ENCODE data around the gene KPNA6. TPM values are rescaled to one million over a fixed set of nuclear protein-coding genes. Genes with fewer than 3 reads are reported as not detected.
A peak's percentile ranks its signal among the peaks of the same experiment; 100 is the strongest.

The KPNA6 gene
- total RNA-seq, 1 donor from 2014 or later: 79.0 TPM

DNA sequence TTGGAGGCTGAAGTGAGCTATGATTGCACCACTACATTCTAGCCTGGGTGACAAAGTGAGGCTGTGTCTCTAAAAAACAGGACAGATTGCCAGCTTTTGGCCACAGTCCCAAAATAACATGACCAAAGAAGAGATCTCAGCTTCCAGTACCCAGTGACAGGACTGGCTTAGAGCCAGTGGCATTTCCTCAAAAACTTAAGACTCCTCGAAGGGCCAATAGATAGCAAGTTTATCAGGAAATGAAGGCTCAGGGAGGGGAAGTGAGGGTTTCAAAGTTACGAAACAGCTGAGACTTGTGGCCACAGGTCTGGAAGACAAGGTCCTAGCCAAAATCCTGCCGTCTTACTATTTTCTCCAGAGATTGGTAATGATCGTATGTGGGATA is 41.4 kb upstream of the KPNA6 start:
- peaks cover 18% of the 10 kb centered on the region for H3K4me1 Mint-ChIP-seq (ENCODE audit: low read depth, unreplicated experiment)
- no peak overlapping the region for H3K27ac Mint-ChIP-seq (ENCODE audit: unreplicated experiment)
- peaks cover 22% of the 10 kb centered on the region for H3K9me3 Mint-ChIP-seq (ENCODE audit: unreplicated experiment)
- peaks cover 8% of the 10 kb centered on the region for H3K27me3 Mint-ChIP-seq (ENCODE audit: unreplicated experiment)
- DNase-seq: no peak
- no peak overlapping the region for H3K4me3 Mint-ChIP-seq (ENCODE audit: unreplicated experiment)
- TF ChIP-seq, protein P1, sequence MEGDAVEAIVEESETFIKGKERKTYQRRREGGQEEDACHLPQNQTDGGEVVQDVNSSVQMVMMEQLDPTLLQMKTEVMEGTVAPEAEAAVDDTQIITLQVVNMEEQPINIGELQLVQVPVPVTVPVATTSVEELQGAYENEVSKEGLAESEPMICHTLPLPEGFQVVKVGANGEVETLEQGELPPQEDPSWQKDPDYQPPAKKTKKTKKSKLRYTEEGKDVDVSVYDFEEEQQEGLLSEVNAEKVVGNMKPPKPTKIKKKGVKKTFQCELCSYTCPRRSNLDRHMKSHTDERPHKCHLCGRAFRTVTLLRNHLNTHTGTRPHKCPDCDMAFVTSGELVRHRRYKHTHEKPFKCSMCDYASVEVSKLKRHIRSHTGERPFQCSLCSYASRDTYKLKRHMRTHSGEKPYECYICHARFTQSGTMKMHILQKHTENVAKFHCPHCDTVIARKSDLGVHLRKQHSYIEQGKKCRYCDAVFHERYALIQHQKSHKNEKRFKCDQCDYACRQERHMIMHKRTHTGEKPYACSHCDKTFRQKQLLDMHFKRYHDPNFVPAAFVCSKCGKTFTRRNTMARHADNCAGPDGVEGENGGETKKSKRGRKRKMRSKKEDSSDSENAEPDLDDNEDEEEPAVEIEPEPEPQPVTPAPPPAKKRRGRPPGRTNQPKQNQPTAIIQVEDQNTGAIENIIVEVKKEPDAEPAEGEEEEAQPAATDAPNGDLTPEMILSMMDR (IDR thresholded peaks at IDR 0.05; ENCODE audit: partially characterized antibody, unreplicated experiment): no peak
- H3K36me3 Mint-ChIP-seq (ENCODE audit: unreplicated experiment): no peaks in the 10 kb centered on the region

DNA sequence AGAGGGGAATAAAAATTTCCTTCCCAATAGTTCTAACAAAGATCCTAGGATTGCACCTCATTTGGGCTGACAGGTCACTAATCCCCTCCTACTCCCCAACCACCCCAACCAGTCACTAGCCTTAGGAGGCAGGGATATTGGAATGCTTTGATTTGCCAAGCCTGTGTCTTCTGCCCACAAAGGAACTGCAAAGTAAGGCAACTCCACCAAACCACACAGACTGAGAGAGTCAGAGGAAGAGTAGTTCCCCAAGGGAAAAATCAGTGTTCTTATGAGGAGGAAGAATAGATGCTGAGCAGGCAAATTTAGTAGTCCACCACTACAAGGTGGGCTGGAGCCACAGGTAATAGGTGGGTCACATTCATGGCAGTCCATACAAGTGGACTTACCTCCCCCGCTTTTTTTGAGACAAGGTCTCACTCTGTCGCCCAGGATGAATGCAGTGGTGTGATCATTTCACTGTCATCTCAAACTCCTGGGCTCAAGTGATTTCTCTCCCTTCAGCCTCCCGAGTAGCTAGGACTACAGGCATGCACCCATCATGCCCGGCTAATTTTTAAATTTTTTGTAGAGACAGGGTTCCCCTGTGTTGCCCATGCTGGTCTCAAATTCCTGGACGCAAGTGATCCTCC is 38.8 kb upstream of the KPNA6 start:
- no peak overlapping the region for H3K4me3 Mint-ChIP-seq (ENCODE audit: unreplicated experiment)
- H3K27ac Mint-ChIP-seq (ENCODE audit: unreplicated experiment): no peak overlapping the region
- peaks cover 12% of the 10 kb centered on the region for H3K4me1 Mint-ChIP-seq (ENCODE audit: low read depth, unreplicated experiment)
- H3K9me3 Mint-ChIP-seq (ENCODE audit: unreplicated experiment): peaks cover 15% of the 10 kb centered on the region
- no peaks in the 10 kb centered on the region for H3K36me3 Mint-ChIP-seq (ENCODE audit: unreplicated experiment)
- TF ChIP-seq, protein P1 (IDR thresholded peaks at IDR 0.05; ENCODE audit: partially characterized antibody, unreplicated experiment): no peak
- H3K27me3 Mint-ChIP-seq (ENCODE audit: unreplicated experiment): peaks cover 8% of the 10 kb centered on the region
- no peak for DNase-seq

DNA sequence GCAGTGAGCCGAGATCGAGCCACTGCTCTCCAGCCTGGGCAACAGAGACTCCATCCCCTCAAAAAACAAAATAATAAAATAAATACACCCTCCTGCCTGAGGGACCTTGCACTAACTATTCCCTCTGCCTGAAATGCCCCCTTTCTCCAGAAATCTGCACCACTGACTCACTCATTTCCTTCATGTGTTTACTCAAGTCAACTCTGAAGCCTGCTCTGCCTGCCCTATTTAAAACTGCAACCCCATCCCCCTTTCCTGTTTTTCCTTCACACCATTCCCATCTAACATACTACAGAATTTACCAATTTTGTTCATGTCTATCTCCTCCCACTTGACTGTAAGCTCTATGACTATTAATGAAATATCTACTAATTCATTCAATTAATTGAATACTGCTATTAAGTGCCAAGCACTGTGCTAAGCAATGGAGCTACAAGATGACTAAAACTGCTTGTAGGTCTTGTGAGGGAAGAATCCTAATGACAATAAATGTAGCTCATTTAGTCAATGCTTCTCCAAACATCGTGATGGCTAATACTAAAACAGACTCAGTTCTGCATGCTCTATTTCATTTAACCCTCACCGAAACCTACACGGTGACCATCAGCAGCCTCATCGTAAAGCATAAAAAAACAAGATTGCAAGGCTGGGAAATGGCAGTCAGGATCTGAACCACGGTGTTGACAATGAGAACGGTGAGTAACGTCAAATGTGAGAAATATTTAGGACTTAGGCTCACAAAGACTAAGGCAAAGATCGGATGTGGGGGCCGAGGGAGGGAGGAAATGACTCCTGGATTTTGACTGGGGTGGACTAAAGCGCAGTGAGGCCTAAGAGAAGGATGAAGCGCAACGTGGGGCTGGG is 35.9 kb upstream of the KPNA6 start:
- DNase-seq: no peak
- H3K4me3 Mint-ChIP-seq (ENCODE audit: unreplicated experiment): peak overlapping the region; percentile 92
- peak overlapping the region; percentile 100 for H3K27ac Mint-ChIP-seq (ENCODE audit: unreplicated experiment)
- H3K27me3 Mint-ChIP-seq (ENCODE audit: unreplicated experiment): peaks cover 7% of the 10 kb centered on the region
- peaks cover 12% of the 10 kb centered on the region for H3K9me3 Mint-ChIP-seq (ENCODE audit: unreplicated experiment)
- H3K4me1 Mint-ChIP-seq (ENCODE audit: low read depth, unreplicated experiment): peaks cover 17% of the 10 kb centered on the region
- H3K36me3 Mint-ChIP-seq (ENCODE audit: unreplicated experiment): peaks cover 5% of the 10 kb centered on the region
- TF ChIP-seq, protein P1 (IDR thresholded peaks at IDR 0.05; ENCODE audit: partially characterized antibody, unreplicated experiment): no peak

- peak; percentile 94 for DNase-seq
- peaks cover 23% of the 10 kb centered on the region for H3K4me1 Mint-ChIP-seq (ENCODE audit: low read depth, unreplicated experiment)
- peak within 1 kb of the TSS; percentile 92 for H3K4me3 Mint-ChIP-seq (ENCODE audit: unreplicated experiment)
- peak within 1 kb of the TSS; percentile 100 for H3K27ac Mint-ChIP-seq (ENCODE audit: unreplicated experiment)
- peaks cover 9% of the 10 kb centered on the region for H3K27me3 Mint-ChIP-seq (ENCODE audit: unreplicated experiment)
- peaks cover 13% of the 10 kb centered on the region for H3K9me3 Mint-ChIP-seq (ENCODE audit: unreplicated experiment)
- H3K36me3 Mint-ChIP-seq (ENCODE audit: unreplicated experiment): peaks cover 5% of the 10 kb centered on the region
- TF ChIP-seq, protein P1 (IDR thresholded peaks at IDR 0.05; ENCODE audit: partially characterized antibody, unreplicated experiment): no peak
These were observed 35.1 kb upstream of the KPNA6 start, which contains the start of gene TMEM39B for GRCh38 chr1:32072622-32073298. TMEM39B (plus strand) TSS chr1:32072939; CDS start chr1:32073048, 109 bp downstream.
